H9 (cell line): ENCODE measurements around the gene GPR150. TPM values are rescaled to one million over a fixed set of nuclear protein-coding genes. Genes with fewer than 3 reads are reported as not detected.

Experiments used
- DNase-seq: peaks from one replicate; pipeline ENCODE4 v3.0.0-alpha.2; 2017
- H2AFZ ChIP-seq: one replicate; pipeline ENCODE4 v1.6.1; 2013; ENCODE audit warnings: mild to moderate bottlenecking, low read length, control low read depth, moderate library complexity
- H2AK5ac ChIP-seq: 2 replicates; pipeline ENCODE4 v1.6.1; 2013; ENCODE audit warnings: low read length, control low read depth, mixed read lengths; ENCODE audit not compliant: insufficient read length
- H2BK120ac ChIP-seq: one replicate; pipeline ENCODE4 v1.6.1; 2013; ENCODE audit warnings: low read depth, mild to moderate bottlenecking, low read length, control low read depth, inconsistent platforms; ENCODE audit not compliant: poor library complexity, severe bottlenecking
- H2BK12ac ChIP-seq: 2 replicates; pipeline ENCODE4 v1.6.1; 2013; ENCODE audit warnings: low read length, control low read depth, mixed read lengths, low read depth; ENCODE audit not compliant: insufficient read length
- H2BK15ac ChIP-seq: 2 replicates; pipeline ENCODE4 v1.6.1; 2013; ENCODE audit warnings: low read depth, low read length, control low read depth
- H2BK20ac ChIP-seq: one replicate; pipeline ENCODE4 v1.6.1; 2013; ENCODE audit warnings: low read depth, mild to moderate bottlenecking, low read length, control low read depth, inconsistent platforms; ENCODE audit not compliant: poor library complexity, severe bottlenecking
- H2BK5ac ChIP-seq: 2 replicates; pipeline ENCODE4 v1.6.1; 2013; ENCODE audit warnings: low read length, control low read depth, mixed read lengths; ENCODE audit not compliant: insufficient read length
- H3K14ac ChIP-seq: 2 replicates; pipeline ENCODE4 v1.6.1; 2013; ENCODE audit warnings: low read length, control low read depth; ENCODE audit not compliant: insufficient read depth
- H3K18ac ChIP-seq: 2 replicates; pipeline ENCODE4 v1.6.1; 2013; ENCODE audit warnings: low read depth, mild to moderate bottlenecking, mixed read lengths, low read length, control low read depth; ENCODE audit not compliant: insufficient read length
- H3K23ac ChIP-seq: 2 replicates; pipeline ENCODE4 v1.6.1; 2013; ENCODE audit warnings: low read length, control low read depth, mixed read lengths, low read depth; ENCODE audit not compliant: insufficient read length
- H3K23me2 ChIP-seq: 2 replicates; pipeline ENCODE4 v1.6.1; 2013; ENCODE audit warnings: low read depth, mild to moderate bottlenecking, mixed read lengths, low read length, control low read depth; ENCODE audit not compliant: insufficient read length, poor library complexity, severe bottlenecking
- H3K27ac ChIP-seq: 2 replicates; pipeline ENCODE4 v1.5.1; 2013; ENCODE audit warnings: low read length, control low read depth, mixed read lengths, low read depth; ENCODE audit not compliant: insufficient read length
- H3K27me3 ChIP-seq: 2 replicates; pipeline ENCODE4 v1.6.1; 2013; ENCODE audit warnings: low read length, control low read depth, inconsistent platforms; ENCODE audit not compliant: insufficient read depth
- H3K4ac ChIP-seq: 2 replicates; pipeline ENCODE4 v1.6.1; 2013; ENCODE audit warnings: low read depth, mild to moderate bottlenecking, control low read depth, inconsistent platforms, low read length, moderate library complexity
- H3K4me1 ChIP-seq: 2 replicates; pipeline ENCODE4 v1.6.1; 2013; ENCODE audit warnings: low read length, control low read depth, inconsistent platforms; ENCODE audit not compliant: insufficient read depth
- H3K4me2 ChIP-seq: 2 replicates; pipeline ENCODE4 v1.6.1; 2013; ENCODE audit warnings: low read length, control low read depth, mixed read lengths; ENCODE audit not compliant: insufficient read length, insufficient read depth
- H3K56ac ChIP-seq: 2 replicates; pipeline ENCODE4 v1.6.1; 2013; ENCODE audit warnings: low read depth, mild to moderate bottlenecking, mixed read lengths, low read length, control low read depth; ENCODE audit not compliant: insufficient read length
- H3K79me1 ChIP-seq: 2 replicates; pipeline ENCODE4 v1.6.1; 2013; ENCODE audit warnings: low read depth, mild to moderate bottlenecking, moderate library complexity, low read length, control low read depth, inconsistent platforms; ENCODE audit not compliant: insufficient read depth, poor library complexity, severe bottlenecking
- H3K79me2 ChIP-seq: 2 replicates; pipeline ENCODE4 v1.6.1; 2013; ENCODE audit warnings: low read length, control low read depth, inconsistent platforms; ENCODE audit not compliant: insufficient read depth
- H3K9ac ChIP-seq: 2 replicates; pipeline ENCODE4 v1.6.1; 2013; ENCODE audit warnings: low read length, control low read depth, mixed read lengths; ENCODE audit not compliant: insufficient read length; ENCODE audit errors: extremely low read depth
- H3K9me3 ChIP-seq: one replicate; pipeline ENCODE4 v1.6.1; 2013; ENCODE audit warnings: low read depth, low read length, inconsistent platforms; ENCODE audit not compliant: control insufficient read depth
- H3T11ph ChIP-seq: one replicate; pipeline ENCODE4 v1.6.1; 2013; ENCODE audit warnings: mild to moderate bottlenecking, low read length, control low read depth, inconsistent platforms
- H4K20me1 ChIP-seq: one replicate; pipeline ENCODE4 v1.6.1; 2013; ENCODE audit not compliant: control insufficient read depth, insufficient read length, insufficient read depth
- H4K5ac ChIP-seq: 2 replicates; pipeline ENCODE4 v1.6.1; 2013; ENCODE audit warnings: low read depth, mild to moderate bottlenecking, mixed read lengths, low read length, control low read depth; ENCODE audit not compliant: insufficient read length
- H4K8ac ChIP-seq: replicated peaks from 2 replicates; pipeline ENCODE4 v1.6.1; 2013; ENCODE audit warnings: low read length, control low read depth, mixed read lengths, low read depth; ENCODE audit not compliant: insufficient read length
- H4K91ac ChIP-seq: 2 replicates; pipeline ENCODE4 v1.6.1; 2013; ENCODE audit warnings: low read depth, mild to moderate bottlenecking, moderate library complexity, mixed read lengths, low read length, control low read depth; ENCODE audit not compliant: insufficient read length
- H3K27ac Mint-ChIP-seq, 3 experiments: 2 replicates in 2 of 3; 3 replicates in 1 of 3; pipeline ENCODE4 v1.8.0; 2020 to 2021; ENCODE audit warnings: mixed read lengths in 3 of 3, mild to moderate bottlenecking in 1 of 3, moderate library complexity in 1 of 3
- H3K27me3 Mint-ChIP-seq: 2 replicates; pipeline ENCODE4 v1.8.0; 2021; ENCODE audit warnings: low read depth, mild to moderate bottlenecking, moderate library complexity, mixed read lengths
- H3K36me3 Mint-ChIP-seq, 3 experiments: 2 replicates in 2 of 3; 3 replicates in 1 of 3; pipeline ENCODE4 v1.8.0; 2020 to 2021; ENCODE audit warnings: low read depth in 3 of 3, mixed read lengths in 3 of 3; ENCODE audit not compliant: insufficient read depth in 1 of 3
- H3K4me1 Mint-ChIP-seq, 2 experiments: 2 replicates each; pipeline ENCODE4 v1.8.0; 2020; ENCODE audit warnings: mixed read lengths in 2 of 2
- H3K4me3 Mint-ChIP-seq, 2 experiments: 2 replicates in 1 of 2; 3 replicates in 1 of 2; pipeline ENCODE4 v1.8.0; 2020 to 2021; ENCODE audit warnings: mild to moderate bottlenecking in 2 of 2, mixed read lengths in 2 of 2, moderate library complexity in 1 of 2
- H3K9me3 Mint-ChIP-seq, 2 experiments: 2 replicates in 1 of 2; 3 replicates in 1 of 2; pipeline ENCODE4 v1.8.0; 2020; ENCODE audit warnings: mild to moderate bottlenecking in 2 of 2, mixed read lengths in 2 of 2, moderate library complexity in 1 of 2
- WGBS: extraction: QIAGEN DNeasy Blood & Tissue Kit; methylation state at CpG from one replicate; pipeline ENCODE4 v1.1.7; 2013; ENCODE audit warnings: missing lambda C conversion rate, low lambda C conversion rate, mixed read lengths; ENCODE audit not compliant: insufficient read length; ENCODE audit errors: extremely low coverage; 5-methylcytosine and 5-hydroxymethylcytosine counted together
- long read RNA-seq: library from polyadenylated mRNA; unstranded; transcript quantifications from one replicate; pipeline ENCODE4 v2.0.0, GENCODE V29; 2020
- total RNA-seq: library from RNA; stranded (reverse); gene quantifications from 2 replicates; pipeline ENCODE4 v1.2.1, GENCODE V29; 2021
- TF ChIP-seq, protein P1 (sequence below): fragments of 200-600 bp; sonication (generic); conservative IDR thresholded peaks from 3 replicates; pipeline ENCODE4 v1.8.0; 2021; ENCODE audit warnings: antibody characterized with exemption, mild to moderate bottlenecking

Gene GPR150
- total RNA-seq = 0.11 TPM in 1 of 2 replicates, not detected in the other
- long read RNA-seq = 0 reads

DNA sequence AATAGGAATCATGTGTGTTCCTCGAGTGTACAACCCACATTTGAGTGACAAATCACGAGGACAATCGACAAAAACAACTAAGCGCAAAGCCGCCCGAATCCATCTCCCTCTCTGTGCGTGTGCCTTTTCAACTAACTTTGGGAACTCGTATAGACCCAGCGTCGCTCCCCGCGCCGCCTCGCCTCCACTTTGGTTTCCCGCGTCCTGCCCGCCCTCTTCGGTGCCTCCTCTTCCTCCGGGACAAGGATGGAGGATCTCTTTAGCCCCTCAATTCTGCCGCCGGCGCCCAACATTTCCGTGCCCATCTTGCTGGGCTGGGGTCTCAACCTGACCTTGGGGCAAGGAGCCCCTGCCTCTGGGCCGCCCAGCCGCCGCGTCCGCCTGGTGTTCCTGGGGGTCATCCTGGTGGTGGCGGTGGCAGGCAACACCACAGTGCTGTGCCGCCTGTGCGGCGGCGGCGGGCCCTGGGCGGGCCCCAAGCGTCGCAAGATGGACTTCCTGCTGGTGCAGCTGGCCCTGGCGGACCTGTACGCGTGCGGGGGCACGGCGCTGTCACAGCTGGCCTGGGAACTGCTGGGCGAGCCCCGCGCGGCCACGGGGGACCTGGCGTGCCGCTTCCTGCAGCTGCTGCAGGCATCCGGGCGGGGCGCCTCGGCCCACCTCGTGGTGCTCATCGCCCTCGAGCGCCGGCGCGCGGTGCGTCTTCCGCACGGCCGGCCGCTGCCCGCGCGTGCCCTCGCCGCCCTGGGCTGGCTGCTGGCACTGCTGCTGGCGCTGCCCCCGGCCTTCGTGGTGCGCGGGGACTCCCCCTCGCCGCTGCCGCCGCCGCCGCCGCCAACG is at the start of gene GPR150:
Gene GPR150, plus strand, starts transcription at position 58 of the 840 bp plus-strand sequence. Its CDS starts 189 bp downstream, at position 247.
- H3K4me1 Mint-ChIP-seq = peaks cover 14% of the 10 kb centered on the region in 2 experiments
- Histone ChIP-seq H3K9ac (no peak within 1 kb of the TSS), H3K4ac (no peak within 1 kb of the TSS), H2BK20ac (no peak within 1 kb of the TSS), H3K23ac (no peak within 1 kb of the TSS), H2BK5ac (no peak within 1 kb of the TSS), H3K18ac (peak within 1 kb of the TSS; percentile 18), H4K8ac (no peak within 1 kb of the TSS), H3K23me2 (peaks cover 13% of the 10 kb centered on the region), H2AFZ (no peak within 1 kb of the TSS), H4K5ac (no peak within 1 kb of the TSS), H3K27ac (no peak within 1 kb of the TSS), H3K79me2 (no peaks in the 10 kb centered on the region), H2BK120ac (no peak within 1 kb of the TSS), H3K4me2 (peak within 1 kb of the TSS; percentile 62), H3K27me3 (peaks cover 23% of the 10 kb centered on the region), H4K91ac (no peak within 1 kb of the TSS), H3K9me3 (no peaks in the 10 kb centered on the region), H2AK5ac (no peak within 1 kb of the TSS), H4K20me1 (no peaks in the 10 kb centered on the region), H2BK12ac (no peak within 1 kb of the TSS), H3K14ac (no peak within 1 kb of the TSS; the same call in 1 of the 2 replicates), H3K79me1 (no peaks in the 10 kb centered on the region), H3K56ac (no peak within 1 kb of the TSS), H2BK15ac (no peak within 1 kb of the TSS), H3T11ph (no peak within 1 kb of the TSS), H3K4me1 (no peaks in the 10 kb centered on the region)
- TF ChIP-seq, protein P1, sequence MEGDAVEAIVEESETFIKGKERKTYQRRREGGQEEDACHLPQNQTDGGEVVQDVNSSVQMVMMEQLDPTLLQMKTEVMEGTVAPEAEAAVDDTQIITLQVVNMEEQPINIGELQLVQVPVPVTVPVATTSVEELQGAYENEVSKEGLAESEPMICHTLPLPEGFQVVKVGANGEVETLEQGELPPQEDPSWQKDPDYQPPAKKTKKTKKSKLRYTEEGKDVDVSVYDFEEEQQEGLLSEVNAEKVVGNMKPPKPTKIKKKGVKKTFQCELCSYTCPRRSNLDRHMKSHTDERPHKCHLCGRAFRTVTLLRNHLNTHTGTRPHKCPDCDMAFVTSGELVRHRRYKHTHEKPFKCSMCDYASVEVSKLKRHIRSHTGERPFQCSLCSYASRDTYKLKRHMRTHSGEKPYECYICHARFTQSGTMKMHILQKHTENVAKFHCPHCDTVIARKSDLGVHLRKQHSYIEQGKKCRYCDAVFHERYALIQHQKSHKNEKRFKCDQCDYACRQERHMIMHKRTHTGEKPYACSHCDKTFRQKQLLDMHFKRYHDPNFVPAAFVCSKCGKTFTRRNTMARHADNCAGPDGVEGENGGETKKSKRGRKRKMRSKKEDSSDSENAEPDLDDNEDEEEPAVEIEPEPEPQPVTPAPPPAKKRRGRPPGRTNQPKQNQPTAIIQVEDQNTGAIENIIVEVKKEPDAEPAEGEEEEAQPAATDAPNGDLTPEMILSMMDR = no peak
- H3K4me3 Mint-ChIP-seq = peak within 1 kb of the TSS; percentile 62 to 84
- no CpG with 5 or more reads among the region's 85 CpGs for WGBS
- H3K36me3 Mint-ChIP-seq = peaks cover 0 to 3% (median 0%) of the 10 kb centered on the region in 3 experiments; a peak in 2 of 7 replicates
- H3K9me3 Mint-ChIP-seq = peaks cover 0 to 5% of the 10 kb centered on the region in 2 experiments; a peak in 2 of 5 replicates
- DNase-seq = peak; percentile 68
- H3K27ac Mint-ChIP-seq = no peak within 1 kb of the TSS
- H3K27me3 Mint-ChIP-seq = peaks cover 68% of the 10 kb centered on the region
